Epithelial cell of esophagus (primary cell): ENCODE measurements around the gene DOCK3.

Experiments used
- DNase-seq: peaks from one replicate; pipeline ENCODE4 v3.0.0; 2010; ENCODE audit warnings: low read depth
- H3K4me3 ChIP-seq: 2 replicates; pipeline ENCODE4 v1.5.1; 2011; ENCODE audit warnings: mild to moderate bottlenecking, low read length, control low read depth
- TF ChIP-seq, protein P1 (sequence below): IDR thresholded peaks from 2 replicates; pipeline ENCODE4 v1.5.1; 2011; ENCODE audit warnings: low read depth, mild to moderate bottlenecking, low read length, control low read depth, inconsistent platforms; ENCODE audit not compliant: insufficient read depth; ENCODE audit errors: missing control alignments

The DOCK3 gene

DNA sequence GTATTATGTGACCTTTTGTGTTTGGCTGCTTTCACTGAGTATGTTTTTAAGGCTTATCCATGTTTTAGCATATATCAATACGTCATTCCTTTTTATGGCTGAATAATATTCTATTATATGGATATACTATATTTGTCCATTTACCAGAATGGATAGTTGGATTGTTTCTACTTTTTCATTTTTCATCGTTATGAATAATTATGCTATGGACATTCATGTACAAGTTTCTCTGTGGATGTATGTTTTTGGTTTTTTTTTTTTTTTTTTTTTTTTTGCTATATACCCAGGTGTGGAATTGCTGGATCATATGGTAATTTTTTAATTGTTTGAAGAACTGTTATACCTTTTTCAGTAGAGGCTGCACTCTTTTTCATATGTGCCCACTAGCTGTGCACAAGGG, 23.5 kb downstream of the DOCK3 start:
- H3K4me3 ChIP-seq, result no peak overlapping the region
- TF ChIP-seq, protein P1, sequence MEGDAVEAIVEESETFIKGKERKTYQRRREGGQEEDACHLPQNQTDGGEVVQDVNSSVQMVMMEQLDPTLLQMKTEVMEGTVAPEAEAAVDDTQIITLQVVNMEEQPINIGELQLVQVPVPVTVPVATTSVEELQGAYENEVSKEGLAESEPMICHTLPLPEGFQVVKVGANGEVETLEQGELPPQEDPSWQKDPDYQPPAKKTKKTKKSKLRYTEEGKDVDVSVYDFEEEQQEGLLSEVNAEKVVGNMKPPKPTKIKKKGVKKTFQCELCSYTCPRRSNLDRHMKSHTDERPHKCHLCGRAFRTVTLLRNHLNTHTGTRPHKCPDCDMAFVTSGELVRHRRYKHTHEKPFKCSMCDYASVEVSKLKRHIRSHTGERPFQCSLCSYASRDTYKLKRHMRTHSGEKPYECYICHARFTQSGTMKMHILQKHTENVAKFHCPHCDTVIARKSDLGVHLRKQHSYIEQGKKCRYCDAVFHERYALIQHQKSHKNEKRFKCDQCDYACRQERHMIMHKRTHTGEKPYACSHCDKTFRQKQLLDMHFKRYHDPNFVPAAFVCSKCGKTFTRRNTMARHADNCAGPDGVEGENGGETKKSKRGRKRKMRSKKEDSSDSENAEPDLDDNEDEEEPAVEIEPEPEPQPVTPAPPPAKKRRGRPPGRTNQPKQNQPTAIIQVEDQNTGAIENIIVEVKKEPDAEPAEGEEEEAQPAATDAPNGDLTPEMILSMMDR, result no peak
- no peak for DNase-seq

DNA sequence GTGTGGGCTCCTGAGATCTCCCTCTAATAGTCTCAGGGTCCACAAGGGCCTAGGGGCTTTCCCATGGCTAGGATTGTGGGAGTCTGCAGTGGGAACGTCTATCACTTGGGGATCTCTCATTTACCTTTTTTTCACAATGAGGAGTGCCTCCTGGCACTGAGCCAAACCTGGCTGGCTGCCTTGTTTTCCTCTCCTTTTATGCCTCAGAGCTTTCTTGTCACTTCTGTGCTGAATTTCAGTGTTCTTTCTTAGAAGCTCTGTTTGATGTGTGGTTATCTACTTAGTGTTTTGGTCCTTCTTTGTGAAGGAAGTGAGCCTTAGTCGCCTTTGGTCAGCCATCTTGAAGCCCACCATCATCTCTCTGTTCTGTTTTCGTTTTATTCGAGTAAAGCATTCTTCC, 33.9 kb downstream of the DOCK3 start:
- peak; percentile 8 for DNase-seq
- TF ChIP-seq, protein P1, result no peak
- no peak overlapping the region for H3K4me3 ChIP-seq

DNA sequence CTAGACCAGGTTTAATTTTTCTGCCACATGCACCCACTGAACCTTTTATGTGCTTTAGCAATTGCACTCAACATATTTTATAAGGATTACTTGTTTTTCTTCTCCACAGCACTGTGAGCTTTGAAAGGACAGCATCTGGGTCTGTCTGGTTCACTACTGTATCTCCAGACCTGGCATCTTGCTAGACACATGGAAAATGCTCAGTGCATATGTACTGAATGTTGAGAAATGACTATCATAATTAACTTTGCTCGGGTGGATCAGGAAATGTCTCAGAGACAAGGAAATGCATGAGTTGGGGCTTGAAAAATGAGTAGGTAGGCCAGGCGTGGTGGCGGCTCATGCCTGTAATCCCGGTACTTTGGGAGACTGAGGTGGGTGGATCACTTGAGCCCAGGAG, 40.2 kb downstream of the DOCK3 start:
- TF ChIP-seq, protein P1, result no peak
- DNase-seq, result peak; percentile 39

DNA sequence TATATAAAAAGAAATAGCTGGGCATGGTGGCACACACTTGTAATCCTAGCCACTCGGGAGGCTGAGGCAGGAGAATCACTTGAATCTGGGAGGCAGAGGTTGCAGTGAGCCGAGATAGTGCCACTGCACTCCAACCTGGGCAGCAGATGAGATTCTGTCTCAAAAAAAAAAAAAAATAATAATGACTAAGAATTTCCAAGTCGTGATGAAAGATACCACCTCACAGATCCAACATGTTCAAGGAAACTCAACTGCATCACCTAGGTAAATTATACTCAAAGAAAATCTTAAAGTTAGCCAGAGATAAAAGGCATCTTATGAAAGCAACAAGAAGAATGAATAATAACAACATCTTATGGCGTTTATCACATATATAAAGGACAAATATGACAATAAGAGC, 50.1 kb downstream of the DOCK3 start:
- DNase-seq, result no peak
- TF ChIP-seq, protein P1, result no peak

More for the DNA sequence above, 40.2 kb downstream of the DOCK3 start:
- H3K4me3 ChIP-seq, result no peak overlapping the region

DNA sequence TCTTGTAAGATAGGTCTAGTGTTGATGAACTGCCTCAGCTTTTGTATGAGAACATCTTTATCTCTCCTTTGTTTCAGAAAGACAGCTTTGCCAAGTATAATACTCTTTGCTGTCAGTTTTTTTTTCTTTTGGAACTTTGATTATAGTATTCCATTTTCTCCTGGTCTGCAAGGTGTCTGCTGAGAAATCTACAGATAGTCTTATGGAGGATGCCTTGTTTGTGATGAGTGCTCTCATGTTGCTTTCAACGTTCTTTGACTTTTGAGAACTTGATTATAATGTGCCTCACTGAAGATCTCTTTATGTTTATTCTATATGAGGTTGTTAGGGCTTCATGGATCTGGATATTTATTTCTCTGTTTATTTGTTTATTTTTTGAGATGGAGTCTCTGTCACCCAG, 60.3 kb downstream of the DOCK3 start:
- TF ChIP-seq, protein P1, result no peak
- DNase-seq, result no peak
- H3K4me3 ChIP-seq, result no peak overlapping the region

More for the DNA sequence above, 50.1 kb downstream of the DOCK3 start:
- H3K4me3 ChIP-seq, result no peak overlapping the region

DNA sequence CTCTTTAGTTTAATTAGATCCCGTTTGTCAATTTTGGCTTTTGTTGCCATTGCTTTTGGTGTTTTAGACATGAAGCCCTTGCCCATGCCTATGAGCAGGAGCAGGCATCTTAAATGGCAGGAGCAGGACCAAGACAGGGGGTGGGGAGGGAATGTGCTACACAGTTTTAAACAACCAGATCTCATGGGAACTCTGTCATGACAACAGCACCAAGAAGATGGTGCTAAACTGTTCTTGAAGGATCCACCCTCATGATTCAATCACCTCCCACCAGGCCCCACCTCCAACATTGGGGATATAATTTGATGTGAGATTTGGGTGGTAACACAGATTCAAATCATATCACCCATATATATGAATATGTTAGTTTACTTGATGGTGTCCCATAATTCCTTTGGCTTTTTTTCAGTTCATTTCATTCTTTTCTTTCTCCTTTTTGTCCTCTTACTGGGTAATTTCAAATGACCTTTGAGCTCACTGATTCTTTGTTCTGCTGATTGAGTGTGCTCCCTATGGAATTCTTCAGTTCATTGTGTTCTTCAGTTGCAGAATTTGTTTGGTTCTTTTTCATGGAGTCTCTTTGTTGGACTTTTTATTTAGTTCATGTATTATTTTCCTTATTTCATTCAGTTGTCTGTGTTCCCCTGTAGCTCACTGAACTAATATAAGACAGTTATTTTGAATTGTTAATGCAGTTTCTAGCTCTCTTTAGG, 62.6 kb downstream of the DOCK3 start:
- no peak for DNase-seq
- TF ChIP-seq, protein P1, result no peak
- H3K4me3 ChIP-seq, result no peak overlapping the region

DNA sequence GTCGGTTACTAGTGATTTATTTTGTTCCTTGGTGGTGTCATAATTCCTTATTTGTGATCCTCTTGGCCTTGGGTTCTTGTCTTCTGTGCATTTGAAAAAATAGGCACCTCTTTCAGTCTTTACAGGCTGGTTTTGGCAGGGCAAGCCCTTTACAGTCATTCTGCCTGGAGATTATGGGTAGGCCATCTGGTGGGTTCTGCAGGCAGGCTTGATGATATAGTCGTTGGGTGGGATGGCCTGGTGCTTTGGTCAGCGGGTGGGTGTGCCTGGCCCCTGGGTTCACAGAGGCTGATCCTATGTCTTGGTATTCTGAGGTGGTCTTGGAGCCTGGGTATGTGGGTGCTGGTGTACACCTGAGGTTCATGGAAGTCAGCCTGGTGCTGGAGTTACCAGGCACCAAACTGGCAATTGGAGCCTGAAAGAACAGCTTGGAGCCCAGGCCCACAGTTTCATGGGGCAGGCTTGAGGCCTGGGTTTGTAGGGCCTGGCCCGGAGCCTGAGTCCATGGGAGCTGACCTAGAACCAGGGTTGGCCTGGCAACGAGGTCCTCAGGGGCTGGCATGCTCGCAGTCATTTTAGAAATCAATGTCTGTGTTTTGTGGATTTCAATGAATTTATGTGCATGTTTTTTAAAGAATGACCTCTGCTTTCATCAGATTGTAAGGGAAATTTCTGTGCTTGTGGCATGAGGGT, 63.3 kb downstream of the DOCK3 start:
- DNase-seq, result no peak
- TF ChIP-seq, protein P1, result no peak
- H3K4me3 ChIP-seq, result no peak overlapping the region
